ENCODE measurements around the gene CD84.
"Not testable (repeated sequence)": the region's sequence is repeated elsewhere in the genome, so short reads cannot be mapped to it uniquely, and the experiment has no call there.

The CD84 gene

GRCh38 chr1:160579216-160579701, at the start of gene CD84:
Gene CD84, minus strand, starts transcription at chr1:160579496. Its CDS starts 59 bp downstream, at chr1:160579437.
- Histone ChIP-seq H3K9me3 (ENCODE audit: severe bottlenecking) (no peaks in the 10 kb centered on the region), H3K36me3 (no peaks in the 10 kb centered on the region), H3K4me3 (ENCODE audit: low read depth, low read length) (no peak within 1 kb of the TSS), H3K27me3 (ENCODE audit: insufficient read depth, low read depth, severe bottlenecking) (peaks cover 70% of the 10 kb centered on the region), H3K27ac (no peak within 1 kb of the TSS)
- TF ChIP-seq, protein P1, sequence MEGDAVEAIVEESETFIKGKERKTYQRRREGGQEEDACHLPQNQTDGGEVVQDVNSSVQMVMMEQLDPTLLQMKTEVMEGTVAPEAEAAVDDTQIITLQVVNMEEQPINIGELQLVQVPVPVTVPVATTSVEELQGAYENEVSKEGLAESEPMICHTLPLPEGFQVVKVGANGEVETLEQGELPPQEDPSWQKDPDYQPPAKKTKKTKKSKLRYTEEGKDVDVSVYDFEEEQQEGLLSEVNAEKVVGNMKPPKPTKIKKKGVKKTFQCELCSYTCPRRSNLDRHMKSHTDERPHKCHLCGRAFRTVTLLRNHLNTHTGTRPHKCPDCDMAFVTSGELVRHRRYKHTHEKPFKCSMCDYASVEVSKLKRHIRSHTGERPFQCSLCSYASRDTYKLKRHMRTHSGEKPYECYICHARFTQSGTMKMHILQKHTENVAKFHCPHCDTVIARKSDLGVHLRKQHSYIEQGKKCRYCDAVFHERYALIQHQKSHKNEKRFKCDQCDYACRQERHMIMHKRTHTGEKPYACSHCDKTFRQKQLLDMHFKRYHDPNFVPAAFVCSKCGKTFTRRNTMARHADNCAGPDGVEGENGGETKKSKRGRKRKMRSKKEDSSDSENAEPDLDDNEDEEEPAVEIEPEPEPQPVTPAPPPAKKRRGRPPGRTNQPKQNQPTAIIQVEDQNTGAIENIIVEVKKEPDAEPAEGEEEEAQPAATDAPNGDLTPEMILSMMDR (IDR thresholded peaks at IDR 0.05; ENCODE audit: low read depth, low read length): no peak
- no peak for DNase-seq

DNA sequence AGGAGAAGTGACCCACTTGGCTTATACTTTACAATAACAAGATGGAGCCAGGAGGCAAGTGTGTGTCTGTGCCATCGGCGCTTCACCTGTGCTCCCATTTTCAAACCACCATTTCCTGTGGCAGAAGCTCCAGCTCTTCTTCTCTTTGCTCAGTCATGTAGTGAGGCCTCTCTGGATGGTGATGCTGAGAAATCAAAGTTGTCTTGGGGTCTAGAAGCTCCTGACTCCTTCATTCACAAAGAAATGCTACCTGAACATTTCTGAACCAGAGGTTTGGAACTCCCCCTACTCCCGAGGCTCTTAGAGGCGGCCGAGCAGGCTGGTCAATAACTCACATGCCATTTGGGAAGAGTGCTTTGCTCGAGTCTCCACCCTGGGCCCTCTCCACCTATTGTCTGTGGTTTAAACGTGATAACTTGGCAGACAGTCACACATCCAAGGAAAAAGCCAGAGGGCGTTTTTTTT, 49.5 kb upstream of the CD84 start:
- H3K27ac ChIP-seq: no peak overlapping the region
- TF ChIP-seq, protein P1 (IDR thresholded peaks at IDR 0.05; ENCODE audit: low read depth, low read length): no peak
- H3K4me3 ChIP-seq (ENCODE audit: low read depth, low read length): no peak overlapping the region

DNA sequence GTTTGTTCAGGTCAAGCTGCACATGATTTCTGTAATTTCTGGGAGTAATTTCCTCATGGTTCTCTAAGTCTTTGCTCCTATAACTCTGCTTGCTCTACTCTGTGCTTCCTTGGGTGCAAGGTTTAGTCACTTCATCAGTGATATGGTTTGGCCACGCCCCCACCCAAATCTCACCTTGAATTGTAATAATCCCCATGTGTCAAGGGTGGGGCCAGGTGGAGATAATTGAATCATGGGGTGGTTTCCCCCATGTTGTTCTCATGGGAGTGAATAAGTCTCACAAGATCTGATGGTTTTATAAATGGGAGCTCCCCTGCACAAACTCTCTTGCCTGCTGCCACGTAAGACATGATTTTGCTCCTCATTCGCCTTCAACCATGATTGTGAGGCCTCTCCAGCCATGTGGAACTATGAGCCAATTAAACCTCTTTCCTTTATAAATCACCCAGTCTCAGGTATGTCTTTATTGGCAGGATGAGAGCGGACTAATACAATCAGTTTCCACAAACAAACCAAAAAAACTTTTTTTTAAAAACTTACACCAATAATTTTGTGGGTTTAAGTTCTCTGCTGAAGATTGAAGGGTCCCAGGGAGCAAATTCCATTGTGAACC, 48.5 kb upstream of the CD84 start:
- H3K4me3 ChIP-seq (ENCODE audit: low read depth, low read length): not testable (repeated sequence)

More for the DNA sequence above, 49.5 kb upstream of the CD84 start:
- H3K27me3 ChIP-seq (ENCODE audit: insufficient read depth, low read depth, severe bottlenecking): peaks cover 100% of the 10 kb centered on the region
- no peaks in the 10 kb centered on the region for H3K36me3 ChIP-seq
- H3K9me3 ChIP-seq (ENCODE audit: severe bottlenecking): no peaks in the 10 kb centered on the region
- DNase-seq: no peak

GRCh38 chr1:160626509-160627342, 47.4 kb upstream of the CD84 start:
- Histone ChIP-seq H3K4me3 (ENCODE audit: low read depth, low read length) (no peak overlapping the region), H3K27ac (no peak overlapping the region), H3K36me3 (no peaks in the 10 kb centered on the region), H3K9me3 (ENCODE audit: severe bottlenecking) (no peaks in the 10 kb centered on the region), H3K27me3 (ENCODE audit: insufficient read depth, low read depth, severe bottlenecking) (peaks cover 100% of the 10 kb centered on the region)
- no peak for DNase-seq
- TF ChIP-seq, protein P1 (IDR thresholded peaks at IDR 0.05; ENCODE audit: low read depth, low read length): no peak

More for the DNA sequence above, 48.5 kb upstream of the CD84 start:
- DNase-seq; H3K9me3 ChIP-seq (ENCODE audit: severe bottlenecking); H3K27ac ChIP-seq; H3K36me3 ChIP-seq: not testable (repeated sequence)
- peaks cover 100% of the 10 kb centered on the region for H3K27me3 ChIP-seq (ENCODE audit: insufficient read depth, low read depth, severe bottlenecking)

DNA sequence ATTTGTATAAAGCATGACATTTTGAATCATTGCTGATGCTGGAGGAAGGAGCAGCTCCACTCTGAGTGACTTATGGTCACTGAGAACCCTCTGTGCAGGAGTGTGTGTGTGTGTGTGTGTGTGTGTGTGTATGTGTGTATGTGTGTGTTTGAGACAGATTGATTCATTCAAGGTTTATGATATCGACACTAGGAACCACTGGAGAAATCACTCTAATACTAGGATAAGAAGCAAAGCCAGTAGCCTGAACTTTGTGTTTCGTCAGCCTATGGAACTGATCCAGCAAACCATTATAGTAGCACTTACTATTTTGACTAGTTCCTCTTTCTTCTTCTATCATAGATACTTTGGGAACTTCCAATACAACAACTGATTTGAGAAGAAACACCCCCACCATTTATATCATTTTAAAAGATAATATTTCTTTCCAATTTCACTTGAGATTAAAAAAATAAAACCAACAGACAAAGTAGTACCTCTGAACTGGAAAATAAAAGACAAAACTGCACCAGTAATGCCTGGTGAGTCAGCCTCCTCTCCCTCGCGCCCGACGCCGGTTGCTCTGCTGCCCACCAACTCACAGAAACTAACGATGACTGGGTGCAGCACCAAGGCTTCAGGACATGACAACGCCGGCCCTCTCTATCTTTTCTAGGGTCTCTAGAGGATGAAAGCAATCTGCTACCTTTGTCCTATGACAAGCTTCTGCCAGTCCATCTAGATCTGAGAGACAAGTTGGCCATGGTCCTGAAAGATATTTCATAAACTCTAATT, 46.6 kb upstream of the CD84 start:
- Histone ChIP-seq H3K9me3 (ENCODE audit: severe bottlenecking) (no peaks in the 10 kb centered on the region), H3K27me3 (ENCODE audit: insufficient read depth, low read depth, severe bottlenecking) (peaks cover 98% of the 10 kb centered on the region), H3K36me3 (no peaks in the 10 kb centered on the region), H3K4me3 (ENCODE audit: low read depth, low read length) (no peak overlapping the region), H3K27ac (no peak overlapping the region)
- TF ChIP-seq, protein P1 (IDR thresholded peaks at IDR 0.05; ENCODE audit: low read depth, low read length): no peak
- DNase-seq: no peak

Measured in WERI-Rb-1 (cell line).